K562 (cell line): ENCODE measurements around the gene LY6G6D. TPM values are rescaled to one million over a fixed set of nuclear protein-coding genes. Genes with fewer than 3 reads are reported as not detected.
A peak's percentile ranks its signal among the peaks of the same experiment; 100 is the strongest.

Source experiments
- ATAC-seq: fragments of 200-7000 bp; cut with Tn5 transposase; 3 replicates; pipeline ENCODE4 v1.9.1; 2020; ENCODE audit warnings: moderate library complexity
- BruUV-seq: library from RNA; stranded (reverse); fragments of 400-500 nt; replicated peaks from 2 replicates; lab custom pipeline; 2021; lab: Mats Ljungman, UMichigan
- CTCF ChIA-PET: fragments of 300-600 bp; formaldehyde crosslinking; extraction: SDS; loops from one replicate; lab custom pipeline; 2021; ENCODE audit warnings: low intra/inter-chr PET ratio; lab: Yijun Ruan, JAX
- POLR2A ChIA-PET: fragments of 300-600, 350-650 bp; sonication (Branson Sonifier 250); formaldehyde crosslinking; extraction: SDS; loops from one replicate; lab custom pipeline; 2021; ENCODE audit warnings: antibody characterized with exemption, inconsistent platforms; lab: Yijun Ruan, JAX
- DNase-seq, 4 experiments: peaks; one replicate each; pipeline versions ENCODE4 v3.0.0 to v3.0.0-alpha.2; 2011 to 2018; ENCODE audit warnings: low spot score in 3 of 4, mixed read lengths in 3 of 4; ENCODE audit errors: extremely low read depth in 1 of 4
- FAIRE-seq: peaks from 2 replicates; lab custom pipeline; 2011; peaks lifted over from hg19 to GRCh38; lab: Jason Lieb, UNC
- H2AFZ ChIP-seq: 2 replicates; pipeline ENCODE4 v1.6.0; 2011; ENCODE audit warnings: low read depth, low read length, control low read depth, inconsistent platforms
- H3K27ac ChIP-seq: fragments of 200-600 bp; 3 replicates; pipeline ENCODE4 v1.8.0; 2011; ENCODE audit warnings: low read depth, mild to moderate bottlenecking, control low read depth, inconsistent platforms, low read length, moderate library complexity, mixed read lengths; ENCODE audit errors: extremely low read depth
- H3K27me3 ChIP-seq, 2 experiments: fragments of 300-600 bp in 1 of 2; 2 replicates in 1 of 2; 3 replicates in 1 of 2; pipeline versions ENCODE4 v1.6.0 to v1.8.0; 2011; ENCODE audit warnings: inconsistent platforms in 2 of 2, low read length in 2 of 2, mild to moderate bottlenecking in 1 of 2, mixed read lengths in 1 of 2, moderate library complexity in 1 of 2; ENCODE audit not compliant: control insufficient read depth in 2 of 2, insufficient read depth in 2 of 2
- H3K36me3 ChIP-seq: fragments of 300-600 bp; 3 replicates; pipeline ENCODE4 v1.8.0; 2011; ENCODE audit warnings: mild to moderate bottlenecking, low read length, inconsistent platforms; ENCODE audit not compliant: control insufficient read depth, insufficient read depth
- H3K4me1 ChIP-seq, 2 experiments: fragments of 200-600 bp in 1 of 2; replicated peaks in 1 of 2; 2 replicates in 1 of 2; 3 replicates in 1 of 2; pipeline versions ENCODE4 v1.5.1 to v1.8.0; 2011; ENCODE audit warnings: inconsistent platforms in 2 of 2, low read length in 2 of 2, mild to moderate bottlenecking in 1 of 2, mixed read lengths in 1 of 2, moderate library complexity in 1 of 2; ENCODE audit not compliant: control insufficient read depth in 2 of 2, insufficient read depth in 2 of 2
- H3K4me2 ChIP-seq: 2 replicates; pipeline ENCODE4 v1.6.1; 2011; ENCODE audit warnings: low read length, control low read depth, inconsistent platforms, mixed read lengths; ENCODE audit not compliant: insufficient read depth
- H3K4me3 ChIP-seq: fragments of 200-600 bp; sonication (generic), shearing (Covaris generic); 2 replicates; pipeline ENCODE4 v1.5.1; 2016; ENCODE audit warnings: control low read depth, inconsistent platforms
- H3K79me2 ChIP-seq: fragments of 200-600 bp; 3 replicates; pipeline ENCODE4 v1.8.0; 2011; ENCODE audit warnings: low read length, inconsistent platforms; ENCODE audit not compliant: control insufficient read depth, insufficient read depth
- H3K9ac ChIP-seq, 2 experiments: 2 replicates each; pipeline versions ENCODE4 v1.6.0 to v1.6.1; 2011; ENCODE audit warnings: low read depth in 2 of 2, low read length in 2 of 2, control low read depth in 1 of 2, inconsistent platforms in 1 of 2, mild to moderate bottlenecking in 1 of 2, mixed read lengths in 1 of 2; ENCODE audit not compliant: insufficient read depth in 1 of 2
- H3K9me1 ChIP-seq: one replicate; pipeline ENCODE4 v1.6.0; 2011; ENCODE audit warnings: inconsistent platforms, mild to moderate bottlenecking, low read length, moderate library complexity; ENCODE audit not compliant: control insufficient read depth, insufficient read depth
- H3K9me3 ChIP-seq: replicated peaks from 2 replicates; pipeline ENCODE4 v1.5.1; 2011; ENCODE audit warnings: low read depth, low read length, inconsistent platforms; ENCODE audit not compliant: control insufficient read depth, insufficient read depth
- H4K20me1 ChIP-seq: replicated peaks from 2 replicates; pipeline ENCODE4 v1.6.1; 2011; ENCODE audit warnings: low read length, inconsistent platforms, mixed read lengths; ENCODE audit not compliant: control insufficient read depth, insufficient read depth
- ARNT ChIP-seq, 2 experiments: fragments of 450-650 bp; IDR thresholded peaks; 2 replicates each; pipeline ENCODE4 v1.6.1; 2016; ENCODE audit warnings: mild to moderate bottlenecking in 1 of 2
- CBFA2T3 ChIP-seq: fragments of 450-650 bp; IDR thresholded peaks from 2 replicates; pipeline ENCODE4 v1.6.1; 2017
- FIP1L1 ChIP-seq: fragments of 200-400 bp; formaldehyde crosslinking; IDR thresholded peaks from 2 replicates; pipeline ENCODE4 v1.6.1; 2018; ENCODE audit warnings: mild to moderate bottlenecking, low read depth, low read length; ENCODE audit not compliant: poor library complexity, severe bottlenecking
- FOXA3 ChIP-seq, 2 experiments: fragments of 450-650 bp in 1 of 2; sonication (generic) in 1 of 2; formaldehyde crosslinking; IDR thresholded peaks in 1 of 2; conservative IDR thresholded peaks in 1 of 2; 2 replicates each; pipeline versions ENCODE4 v1.4.0 to v1.8.0; 2020 to 2022; ENCODE audit warnings: mild to moderate bottlenecking in 2 of 2, missing genetic modification reagents in 1 of 2
- GTF2A2 ChIP-seq: IDR thresholded peaks from 2 replicates; pipeline ENCODE4 v1.6.1; 2016; ENCODE audit warnings: mild to moderate bottlenecking, missing genetic modification characterization, missing compliant biosample characterization
- HMG20B ChIP-seq: fragments of 250-450 bp; sonication (Bioruptor Pico); IDR thresholded peaks from 2 replicates; pipeline ENCODE4 v1.5.0; 2021; ENCODE audit warnings: mild to moderate bottlenecking
- KLF10 ChIP-seq: fragments of 250-450 bp; sonication (Bioruptor Pico); IDR thresholded peaks from 2 replicates; pipeline ENCODE4 v1.6.1; 2021; ENCODE audit warnings: matching md5 sums
- MTA1 ChIP-seq: fragments of 450-650 bp; IDR thresholded peaks from 2 replicates; pipeline ENCODE4 v1.6.1; 2017; ENCODE audit warnings: borderline replicate concordance
- SMAD4 ChIP-seq: fragments of 250-450 bp; sonication (Bioruptor Pico); conservative IDR thresholded peaks from 2 replicates; pipeline ENCODE4 v1.8.0; 2021; ENCODE audit warnings: inconsistent platforms, mild to moderate bottlenecking, moderate library complexity
- TAF7 ChIP-seq: fragments of 450-650 bp; IDR thresholded peaks from 2 replicates; pipeline ENCODE4 v1.6.1; 2016; ENCODE audit warnings: missing genetic modification characterization, missing compliant biosample characterization
- TCF3 ChIP-seq: sonication (generic); formaldehyde crosslinking; IDR thresholded peaks from 2 replicates; pipeline ENCODE4 v1.4.0; 2020; ENCODE audit warnings: mild to moderate bottlenecking, missing genetic modification reagents
- THRAP3 ChIP-seq: fragments of 450-650 bp; IDR thresholded peaks from 2 replicates; pipeline ENCODE4 v1.6.1; 2016; ENCODE audit warnings: mild to moderate bottlenecking, inconsistent platforms, borderline replicate concordance
- ZEB2 ChIP-seq: fragments of 450-650 bp; IDR thresholded peaks from 2 replicates; pipeline ENCODE4 v1.6.1; 2016
- ZNF274 ChIP-seq: IDR thresholded peaks from 2 replicates; pipeline ENCODE4 v1.6.1; 2011; ENCODE audit warnings: low read depth, mild to moderate bottlenecking, low read length, moderate library complexity, borderline replicate concordance
- ZNF311 ChIP-seq: fragments of 250-450 bp; sonication (Bioruptor Pico); IDR thresholded peaks from 2 replicates; pipeline ENCODE4 v1.4.0; 2020; ENCODE audit warnings: mild to moderate bottlenecking, moderate library complexity
- WGBS: fragments of 100-300 bp; shearing (Covaris generic); methylation state at CpG from one replicate; pipeline ENCODE4 v1.1.6; 2016; ENCODE audit warnings: low coverage, mixed read lengths; ENCODE audit not compliant: insufficient coverage; ENCODE audit errors: missing lambda C conversion rate; 5-methylcytosine and 5-hydroxymethylcytosine counted together
- in situ Hi-C: fragments of 300-500 bp; cut with MboI; formaldehyde crosslinking; loops from 4 replicates; pipeline ENCODE4 v1.15.0; 2018; ENCODE audit warnings: inconsistent platforms, mixed read lengths
- intact Hi-C: fragments of 100-400 bp; cut with micrococcal nuclease; formaldehyde crosslinking; loops from 2 replicates; pipeline ENCODE4 v1.14.2; 2022
- polyA plus RNA-seq, 8 experiments: library from polyadenylated mRNA; depleted of rRNA in 4 of 8; stranded (reverse) in 5 of 8; unstranded in 3 of 8; fragments of >200 nt; fragmentation: Nextera tagmentation in 2 of 8; fragmentation: Illumina TruSeq in 1 of 8; extraction: Ambion mirVana in 2 of 8; extraction: Trizol in 1 of 8; gene quantifications; 2 replicates each; pipeline versions ENCODE4 v1.2.1 to v1.2.3, GENCODE V29; 2011 to 2014; ENCODE audit warnings: inconsistent platforms in 1 of 8, missing spikeins in 1 of 8
- total RNA-seq, 7 experiments: library from RNA; depleted of rRNA in 6 of 7; stranded (reverse); fragments of >200 nt in 6 of 7; fragmentation: Illumina TruSeq in 2 of 7; extraction: Trizol in 2 of 7; gene quantifications; 2 replicates each; pipeline versions ENCODE4 v1.2.1 to v1.2.3, GENCODE V29; 2011 to 2021; ENCODE audit warnings: low replicate concordance in 1 of 7
- TF ChIP-seq, protein P1 (sequence below): fragments of 250-450 bp; sonication (Bioruptor Pico); IDR thresholded peaks from 2 replicates; pipeline ENCODE4 v1.4.0; 2020; ENCODE audit warnings: mild to moderate bottlenecking, moderate library complexity, borderline replicate concordance
- TF ChIP-seq, protein P2 (sequence below): IDR thresholded peaks from 3 replicates; pipeline ENCODE4 v1.6.1; 2011; ENCODE audit warnings: borderline replicate concordance, mild to moderate bottlenecking, moderate library complexity; ENCODE audit not compliant: insufficient read length; ENCODE audit errors: extremely low read depth

LY6G6D gene
- total and polyA plus RNA-seq, 9 of the 15 experiments (the other 6 are each of a cell fraction or from before 2014, with no cell fraction given), result 0.30 to 0.38 TPM; not detected in 7

DNA sequence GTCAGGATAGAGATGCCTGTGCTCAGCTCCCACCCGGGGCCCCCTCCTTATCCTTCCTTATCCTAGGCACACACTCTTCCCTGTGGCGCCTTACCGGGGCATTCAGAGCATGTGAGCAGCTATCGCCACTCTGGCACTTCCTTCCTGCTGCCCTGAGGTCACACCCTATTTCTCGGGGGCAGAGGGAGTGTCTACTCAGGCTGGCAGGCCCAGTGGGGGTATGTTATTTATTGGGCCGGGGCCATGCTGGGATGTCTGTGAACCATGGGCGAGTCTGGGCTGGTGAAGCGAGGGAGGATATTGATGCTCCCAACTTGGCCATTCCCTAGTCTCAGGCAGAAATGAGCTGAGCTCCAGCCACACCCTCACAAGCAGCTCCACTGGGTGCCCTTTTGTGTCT is 3.9 kb upstream of the LY6G6D start (continued):
- TF ChIP-seq, protein P1, sequence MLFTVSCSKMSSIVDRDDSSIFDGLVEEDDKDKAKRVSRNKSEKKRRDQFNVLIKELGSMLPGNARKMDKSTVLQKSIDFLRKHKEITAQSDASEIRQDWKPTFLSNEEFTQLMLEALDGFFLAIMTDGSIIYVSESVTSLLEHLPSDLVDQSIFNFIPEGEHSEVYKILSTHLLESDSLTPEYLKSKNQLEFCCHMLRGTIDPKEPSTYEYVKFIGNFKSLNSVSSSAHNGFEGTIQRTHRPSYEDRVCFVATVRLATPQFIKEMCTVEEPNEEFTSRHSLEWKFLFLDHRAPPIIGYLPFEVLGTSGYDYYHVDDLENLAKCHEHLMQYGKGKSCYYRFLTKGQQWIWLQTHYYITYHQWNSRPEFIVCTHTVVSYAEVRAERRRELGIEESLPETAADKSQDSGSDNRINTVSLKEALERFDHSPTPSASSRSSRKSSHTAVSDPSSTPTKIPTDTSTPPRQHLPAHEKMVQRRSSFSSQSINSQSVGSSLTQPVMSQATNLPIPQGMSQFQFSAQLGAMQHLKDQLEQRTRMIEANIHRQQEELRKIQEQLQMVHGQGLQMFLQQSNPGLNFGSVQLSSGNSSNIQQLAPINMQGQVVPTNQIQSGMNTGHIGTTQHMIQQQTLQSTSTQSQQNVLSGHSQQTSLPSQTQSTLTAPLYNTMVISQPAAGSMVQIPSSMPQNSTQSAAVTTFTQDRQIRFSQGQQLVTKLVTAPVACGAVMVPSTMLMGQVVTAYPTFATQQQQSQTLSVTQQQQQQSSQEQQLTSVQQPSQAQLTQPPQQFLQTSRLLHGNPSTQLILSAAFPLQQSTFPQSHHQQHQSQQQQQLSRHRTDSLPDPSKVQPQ (CRISPR knock-in tag), result no peak
- TF ChIP-seq CBFA2T3 (peak; percentile 68), GTF2A2 (tag) (no peak), TAF7 (tag) (no peak), TCF3 (CRISPR knock-in tag) (peak; percentile 52; the same call in 1 of the 2 replicates)
- TF ChIP-seq, all 486 proteins: peak for 15

DNA sequence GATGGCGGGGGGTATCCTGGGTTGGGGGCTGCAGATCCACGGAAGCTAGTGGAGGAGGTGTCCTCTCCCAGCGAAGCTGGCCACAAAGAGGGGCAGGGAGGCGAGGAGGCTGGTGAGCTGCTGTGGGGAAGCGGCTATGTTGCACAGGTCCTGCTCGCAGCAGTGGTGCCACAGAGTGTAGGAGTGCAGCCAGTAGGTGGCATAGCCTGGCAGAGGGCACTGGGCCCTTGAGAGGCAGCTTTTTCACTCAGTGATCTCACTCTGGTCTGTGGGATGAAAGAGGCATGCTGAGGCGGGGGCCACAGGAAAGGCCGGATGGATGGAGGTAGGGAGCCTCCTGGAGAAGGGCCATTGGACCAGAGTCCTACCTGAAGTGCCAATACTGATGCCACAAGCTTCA is 2.9 kb upstream of the LY6G6D start:
- 74% methylated on average over 8 of the region's 8 CpGs for WGBS
- H3K4me2 ChIP-seq, result no peak overlapping the region
- H3K27ac ChIP-seq, result no peak overlapping the region
- H3K27me3 ChIP-seq, result no peaks in the 10 kb centered on the region
- H3K4me3 ChIP-seq, result no peak overlapping the region
- ChIA-PET POLR2A (interaction anchor here (0.6 to 12.4 kb wide), 6 partner anchors 9 to 91 kb away, joined by 3 to 223 read pairs (median 9); partner anchors contain the start of genes ABHD16A, DDAH2, LY6G6C and MPIG6B), CTCF (no interaction called here)
- DNase-seq (no peak), ATAC-seq (no peak), FAIRE-seq (no peak)
- BruUV-seq, result no TSS peak
- H3K9ac ChIP-seq, result peak overlapping the region in 1 of 2 experiments; percentile 82; a peak in 2 of 4 replicates
- H3K9me3 ChIP-seq, result no peaks in the 10 kb centered on the region
- H3K79me2 ChIP-seq, result no peaks in the 10 kb centered on the region
- no peaks in the 10 kb centered on the region for H3K36me3 ChIP-seq
- in situ Hi-C loops, result no loop called here
- H3K9me1 ChIP-seq, result no peaks in the 10 kb centered on the region
- H3K4me1 ChIP-seq, result peaks cover 25 to 42% of the 10 kb centered on the region in 2 experiments
- H4K20me1 ChIP-seq, result no peaks in the 10 kb centered on the region
- intact Hi-C loops, result no loop called here
- 0 out of 2 replicates have a peak overlapping the region, but pooled peaks have one; percentile 5 for H2AFZ ChIP-seq
- no peak for TF ChIP-seq ZNF311 (CRISPR knock-in tag)
- no peak for TF ChIP-seq ZEB2
- TF ChIP-seq, protein P2, sequence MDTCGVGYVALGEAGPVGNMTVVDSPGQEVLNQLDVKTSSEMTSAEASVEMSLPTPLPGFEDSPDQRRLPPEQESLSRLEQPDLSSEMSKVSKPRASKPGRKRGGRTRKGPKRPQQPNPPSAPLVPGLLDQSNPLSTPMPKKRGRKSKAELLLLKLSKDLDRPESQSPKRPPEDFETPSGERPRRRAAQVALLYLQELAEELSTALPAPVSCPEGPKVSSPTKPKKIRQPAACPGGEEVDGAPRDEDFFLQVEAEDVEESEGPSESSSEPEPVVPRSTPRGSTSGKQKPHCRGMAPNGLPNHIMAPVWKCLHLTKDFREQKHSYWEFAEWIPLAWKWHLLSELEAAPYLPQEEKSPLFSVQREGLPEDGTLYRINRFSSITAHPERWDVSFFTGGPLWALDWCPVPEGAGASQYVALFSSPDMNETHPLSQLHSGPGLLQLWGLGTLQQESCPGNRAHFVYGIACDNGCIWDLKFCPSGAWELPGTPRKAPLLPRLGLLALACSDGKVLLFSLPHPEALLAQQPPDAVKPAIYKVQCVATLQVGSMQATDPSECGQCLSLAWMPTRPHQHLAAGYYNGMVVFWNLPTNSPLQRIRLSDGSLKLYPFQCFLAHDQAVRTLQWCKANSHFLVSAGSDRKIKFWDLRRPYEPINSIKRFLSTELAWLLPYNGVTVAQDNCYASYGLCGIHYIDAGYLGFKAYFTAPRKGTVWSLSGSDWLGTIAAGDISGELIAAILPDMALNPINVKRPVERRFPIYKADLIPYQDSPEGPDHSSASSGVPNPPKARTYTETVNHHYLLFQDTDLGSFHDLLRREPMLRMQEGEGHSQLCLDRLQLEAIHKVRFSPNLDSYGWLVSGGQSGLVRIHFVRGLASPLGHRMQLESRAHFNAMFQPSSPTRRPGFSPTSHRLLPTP, result no peak
- no peak for TF ChIP-seq ZNF274
- TF ChIP-seq MTA1, result no peak
- no peak for TF ChIP-seq KLF10 (CRISPR knock-in tag)
- TF ChIP-seq THRAP3, result no peak
- no peak for TF ChIP-seq FIP1L1
- TF ChIP-seq FOXA3 (CRISPR knock-in tag; conservative IDR thresholded peaks at IDR 0.05 in 1 of 2, IDR thresholded peaks at IDR 0.05 in 1 of 2), result no peak
- no peak for TF ChIP-seq ARNT (IDR thresholded peaks at IDR 0.05)
- no peak for TF ChIP-seq SMAD4
- TF ChIP-seq HMG20B (CRISPR knock-in tag), result no peak
